Lung (tissue), 12 donors: ENCODE measurements around the gene EGFR. TPM values are rescaled to one million over a fixed set of nuclear protein-coding genes. Genes with fewer than 3 reads are reported as not detected.

ENCODE experiments used
- ATAC-seq: fragments of 200-7000 bp; cut with Tn5 transposase; one replicate; pipeline ENCODE4 v1.9.1; 2020; ENCODE audit warnings: moderate number of reproducible peaks; ENCODE audit not compliant: insufficient read depth, low FRiP score
- DNase-seq, 3 donors: peaks; one replicate each; pipeline ENCODE4 v3.0.0-alpha.2; 2013 to 2017
- H3K27ac ChIP-seq, 2 donors: one replicate each; pipeline ENCODE4 v1.5.1; 2013; ENCODE audit warnings: mild to moderate bottlenecking in 2 of 2, moderate library complexity in 2 of 2, control low read depth in 1 of 2, inconsistent platforms in 1 of 2, low read depth in 1 of 2, low read length in 1 of 2
- H3K27me3 ChIP-seq, 3 donors: one replicate each; pipeline ENCODE4 v1.5.1; 2013; ENCODE audit warnings: low read length in 2 of 3; ENCODE audit not compliant: control insufficient read depth in 3 of 3, insufficient read depth in 3 of 3
- H3K36me3 ChIP-seq, 4 donors: one replicate each; pipeline ENCODE4 v1.5.1; 2013; ENCODE audit warnings: low read length in 4 of 4, mild to moderate bottlenecking in 1 of 4, moderate library complexity in 1 of 4; ENCODE audit not compliant: control insufficient read depth in 4 of 4, insufficient read depth in 4 of 4
- H3K4me1 ChIP-seq, 5 donors: one replicate each; pipeline ENCODE4 v1.5.1; 2013; ENCODE audit warnings: low read length in 5 of 5, mild to moderate bottlenecking in 2 of 5, moderate library complexity in 1 of 5; ENCODE audit not compliant: control insufficient read depth in 5 of 5, insufficient read depth in 5 of 5
- H3K4me3 ChIP-seq: one replicate; pipeline ENCODE4 v1.5.1; 2013; ENCODE audit warnings: mild to moderate bottlenecking, control low read depth, moderate library complexity
- H3K9ac ChIP-seq, 2 donors: one replicate each; pipeline ENCODE4 v1.5.1; 2013; ENCODE audit warnings: low read length in 2 of 2, control low read depth in 1 of 2; ENCODE audit not compliant: insufficient read depth in 1 of 2
- H3K9me3 ChIP-seq, 4 donors: one replicate each; pipeline ENCODE4 v1.5.1; 2013; ENCODE audit warnings: low read length in 3 of 4, mild to moderate bottlenecking in 1 of 4, moderate library complexity in 1 of 4; ENCODE audit not compliant: control insufficient read depth in 4 of 4, insufficient read depth in 3 of 4
- CTCF ChIP-seq: IDR thresholded peaks from 2 replicates; pipeline ENCODE4 v1.5.1; 2012; ENCODE audit warnings: mild to moderate bottlenecking; ENCODE audit errors: control extremely low read depth, extremely low read depth
- WGBS, 2 donors: extraction: QIAGEN DNeasy Blood & Tissue Kit; methylation state at CpG; one replicate each; pipeline ENCODE4 v1.1.7; 2013; 5-methylcytosine and 5-hydroxymethylcytosine counted together
- polyA plus RNA-seq, 2 donors: library from polyadenylated mRNA; stranded (reverse); fragments of 200-250 nt; gene quantifications; one replicate each; pipeline ENCODE4 v1.2.1, GENCODE V29; 2013
- total RNA-seq, 2 donors: library from RNA; depleted of rRNA in 1 of 2; stranded (reverse); fragments of >200 nt in 1 of 2; gene quantifications; one replicate each; pipeline ENCODE4 v1.2.1, GENCODE V29; 2014 to 2021
- donor health status: control.
- donor health status: control.
- donor health status: Bipolar disorder and iron deficiency.
- donor health status: healthy.
- donor health status: DM: yes; HTN: yes; CAD: no.

Gene EGFR
- total and polyA plus RNA-seq, 4 donors, result 11.6 to 78.7 (median 37.1) TPM

GRCh38 chr7:55056068-55056467 lies 37.3 kb downstream of the EGFR start:
- ATAC-seq (no peak), DNase-seq (no peak)
- WGBS, 2 donors, result 91 to 93% methylated on average over 1 of the region's 1 CpG
- H3K9ac ChIP-seq, result no peak overlapping the region
- H3K4me1 ChIP-seq, result peaks cover 0 to 40% (median 18%) of the 10 kb centered on the region in 5 donors
- H3K27ac ChIP-seq, result no peak overlapping the region
- H3K36me3 ChIP-seq, result peaks cover 0 to 3% (median 0%) of the 10 kb centered on the region in 4 donors
- no peaks in the 10 kb centered on the region for H3K27me3 ChIP-seq
- no peak for TF ChIP-seq CTCF
- H3K9me3 ChIP-seq, result no peaks in the 10 kb centered on the region
- H3K4me3 ChIP-seq, result no peak overlapping the region

- no peak overlapping the region for H3K4me3 ChIP-seq
- no peaks in the 10 kb centered on the region for H3K27me3 ChIP-seq
- ATAC-seq (no peak), DNase-seq (peak in 1 of 3 donors; percentile 40)
- no peak for TF ChIP-seq CTCF
- H3K9ac ChIP-seq, result no peak overlapping the region
- H3K4me1 ChIP-seq, result peaks cover 0 to 48% (median 23%) of the 10 kb centered on the region in 5 donors
- WGBS, 2 donors, result 74 to 75% methylated on average over 15 of the region's 15 CpGs
- H3K27ac ChIP-seq, result peak overlapping the region in 1 of 2 donors; percentile 21
- H3K36me3 ChIP-seq, result peaks cover 0 to 3% (median 0%) of the 10 kb centered on the region in 4 donors
- H3K9me3 ChIP-seq, result no peaks in the 10 kb centered on the region
Observed at GRCh38 chr7:55056577-55057480, 38.0 kb downstream of the EGFR start.

- WGBS, 2 donors, result 94 to 96% methylated on average over 10 of the region's 10 CpGs
- no peak overlapping the region for H3K27ac ChIP-seq
- H3K27me3 ChIP-seq, result no peaks in the 10 kb centered on the region
- H3K9me3 ChIP-seq, result no peaks in the 10 kb centered on the region
- H3K36me3 ChIP-seq, result peaks cover 0 to 3% (median under 1%) of the 10 kb centered on the region in 4 donors
- TF ChIP-seq CTCF, result no peak
- no peak for DNase-seq
- H3K9ac ChIP-seq, result no peak overlapping the region
- no peak overlapping the region for H3K4me3 ChIP-seq
- ATAC-seq, result no peak
- H3K4me1 ChIP-seq, result peaks cover 0 to 51% (median 23%) of the 10 kb centered on the region in 5 donors
Observed at GRCh38 chr7:55058314-55058713, 39.5 kb downstream of the EGFR start.
